Measurements from ENCODE around the gene SPDYE1.
A peak's percentile ranks its signal among the peaks of the same experiment; 100 is the strongest.

SPDYE1 gene

DNA sequence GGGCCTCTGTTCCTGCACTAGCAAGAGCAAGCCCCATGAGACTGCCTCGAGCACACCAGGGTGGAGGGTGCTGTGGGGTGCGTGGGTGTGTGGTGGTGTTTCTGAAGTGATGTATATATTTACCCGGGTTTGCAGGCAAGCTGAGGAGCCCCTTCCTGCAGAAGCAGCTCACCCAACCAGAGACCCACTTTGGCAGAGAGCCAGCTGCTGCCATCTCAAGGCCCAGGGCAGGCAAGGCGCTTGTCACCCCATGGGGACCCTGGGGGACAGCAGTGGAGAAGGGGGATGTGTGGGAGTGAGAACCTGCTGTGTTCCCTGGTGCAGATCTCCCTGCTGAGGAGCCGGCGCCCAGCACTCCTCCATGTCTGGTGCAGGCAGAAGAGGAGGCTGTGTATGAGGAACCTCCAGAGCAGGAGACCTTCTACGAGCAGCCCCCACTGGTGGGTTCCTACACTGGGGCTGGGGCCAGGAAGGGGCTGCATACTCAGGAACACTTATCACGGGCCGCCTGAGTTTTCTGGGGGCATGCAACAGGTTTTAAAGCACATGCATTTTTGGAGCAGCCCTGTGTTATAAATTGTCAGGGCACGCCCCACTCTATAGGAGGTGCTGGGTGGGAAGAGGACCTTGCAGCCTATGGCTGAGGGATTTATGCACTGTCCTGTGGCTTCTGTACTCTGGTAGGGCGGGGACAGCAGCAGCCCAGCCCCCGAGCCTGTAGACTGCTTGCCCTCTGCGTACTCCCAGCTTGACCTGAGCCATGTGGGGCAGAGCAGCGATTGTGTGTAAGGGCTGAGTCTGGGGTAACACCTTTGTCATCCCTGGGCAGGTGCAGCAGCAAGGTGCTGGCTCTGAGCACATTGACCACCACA lies 61.8 kb downstream of the SPDYE1 start:
- Histone ChIP-seq H3K14ac (ENCODE audit: low read length) (no peak overlapping the region), H3K27me3 (ENCODE audit: control insufficient read depth in 3 of 3, insufficient read depth in 3 of 3, low read depth in 1 of 3, low read length in 3 of 3) (no peaks in the 10 kb centered on the region), H3K4me2 (ENCODE audit: insufficient read depth, low read length, poor library complexity, severe bottlenecking) (no peak overlapping the region), H2AK5ac (ENCODE audit: low read depth, low read length) (no peak overlapping the region), H4K8ac (ENCODE audit: low read depth, low read length) (no peak overlapping the region), H2AFZ (ENCODE audit: low read length) (no peak overlapping the region), H3K9ac (ENCODE audit: low read depth, low read length, poor library complexity) (peak overlapping the region; percentile 4), H3K27ac (replicated peaks; ENCODE audit: low read length) (no peak overlapping the region), H2BK15ac (ENCODE audit: low read length) (no peak overlapping the region), H2BK5ac (ENCODE audit: low read length) (no peak overlapping the region), H3K4me3 (ENCODE audit: low read length in 2 of 2) (no peak overlapping the region), H3K23ac (ENCODE audit: low read depth, low read length, poor library complexity) (no peak overlapping the region), H2BK12ac (ENCODE audit: low read length) (no peak overlapping the region), H2BK120ac (ENCODE audit: low read depth, low read length) (no peak overlapping the region), H3K9me3 (replicated peaks in 1 of 2; ENCODE audit: control insufficient read depth in 2 of 2, insufficient read depth in 1 of 2, low read depth in 1 of 2, low read length in 2 of 2) (no peaks in the 10 kb centered on the region), H3K36me3 (replicated peaks in 1 of 2; ENCODE audit: control insufficient read depth in 2 of 2, insufficient read depth in 2 of 2, low read length in 2 of 2) (peaks cover 47 to 84% of the 10 kb centered on the region in 2 donors), H3K4ac (ENCODE audit: low read length) (no peak overlapping the region), H3K4me1 (ENCODE audit: control insufficient read depth in 2 of 2, insufficient read depth in 1 of 2, low read depth in 1 of 2, low read length in 2 of 2) (peaks cover 6 to 10% of the 10 kb centered on the region in 2 donors), H3K79me1 (ENCODE audit: low read depth, low read length) (peaks cover 4% of the 10 kb centered on the region), H4K91ac (ENCODE audit: low read depth, low read length, poor library complexity) (no peak overlapping the region), H3K18ac (ENCODE audit: low read length) (no peak overlapping the region)
- DNase-seq (ENCODE audit: low spot score) = no peak
- WGBS, 2 donors (ENCODE audit: extremely low coverage in 2 of 2, insufficient read length in 2 of 2, insufficient replicate concordance in 1 of 2) = no CpG with 5 or more reads among the region's 14 CpGs
